Nucleus accumbens (tissue), 56 donors: ENCODE results near the gene HCRT.
"Not testable (repeated sequence)": the region's sequence is repeated elsewhere in the genome, so short reads cannot be mapped to it uniquely, and the experiment has no call there.

ENCODE experiments used
- DNase-seq, 56 donors: peaks; one replicate each; lab custom pipeline; 2025; lab: John Stamatoyannopoulos, UW

HCRT gene, protein sequence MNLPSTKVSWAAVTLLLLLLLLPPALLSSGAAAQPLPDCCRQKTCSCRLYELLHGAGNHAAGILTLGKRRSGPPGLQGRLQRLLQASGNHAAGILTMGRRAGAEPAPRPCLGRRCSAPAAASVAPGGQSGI

DNA sequence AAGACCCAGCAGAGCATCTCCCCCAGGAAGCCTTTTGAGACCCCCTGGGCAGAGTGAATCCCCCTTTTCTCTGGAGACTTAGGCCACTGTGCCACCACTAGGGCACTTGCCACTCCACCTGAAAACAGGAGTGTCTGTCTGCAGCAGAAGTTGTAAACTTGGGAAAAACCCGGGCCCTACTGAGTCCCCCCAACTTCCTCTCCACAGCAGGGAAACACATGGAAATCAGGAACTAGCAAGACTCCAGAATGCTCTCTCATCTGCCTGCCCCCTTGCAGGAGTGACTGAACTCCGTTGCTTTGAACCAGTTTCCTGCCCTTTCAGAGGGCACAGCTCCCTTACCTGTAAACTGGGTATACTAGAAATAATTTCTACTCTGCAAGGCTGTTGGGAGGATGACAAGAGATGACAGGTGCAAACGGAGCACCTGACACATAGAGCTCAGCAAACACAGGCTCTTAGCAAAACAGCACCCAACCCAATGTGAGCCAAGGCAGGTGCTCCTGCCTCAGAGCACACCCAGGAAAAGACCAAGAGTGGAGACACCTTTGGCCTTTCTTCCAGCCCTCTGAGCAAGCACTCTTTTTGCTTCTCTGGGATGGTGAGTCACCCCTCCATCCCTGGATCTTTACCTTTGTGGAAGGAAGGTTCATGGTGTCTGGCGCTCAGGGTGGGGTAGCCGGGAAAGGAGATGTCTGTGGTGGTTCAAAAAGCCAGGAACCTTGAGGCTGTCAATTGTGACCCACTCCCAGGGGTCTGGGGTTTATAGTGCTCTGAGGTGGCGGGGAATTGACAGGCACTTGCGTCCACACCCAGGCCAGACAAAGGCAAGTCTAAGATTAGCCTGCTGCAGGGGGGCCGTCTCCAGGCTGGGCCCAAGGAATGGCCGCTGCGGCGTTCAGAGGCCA is at the start of gene HCRT:
Gene HCRT, minus strand, starts transcription at position 740 of the 908 bp plus-strand sequence. Its CDS starts 87 bp downstream, at position 653.
- peak in 12 of 56 donors; percentile 9 to 49 (median 26) for DNase-seq

DNA sequence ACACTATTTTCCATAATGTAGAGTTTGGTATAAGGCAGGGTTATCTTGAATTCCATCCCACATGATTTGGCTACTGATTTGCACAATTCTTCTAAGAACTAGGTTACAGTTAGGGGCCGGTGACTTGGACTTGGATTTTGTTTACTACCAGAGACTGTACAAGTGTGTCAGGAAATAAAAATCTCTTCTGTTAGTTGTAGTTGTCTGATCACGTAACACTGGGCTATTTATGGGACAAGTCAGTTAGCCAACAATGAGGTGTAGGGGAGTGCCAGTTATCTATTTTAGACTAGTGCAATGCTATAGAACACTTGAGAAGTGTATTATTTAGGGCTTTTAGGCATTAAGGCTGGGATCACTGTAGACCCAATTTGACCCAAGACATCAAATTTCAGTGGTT is 48.7 kb upstream of the HCRT start:
- DNase-seq = no peak

DNA sequence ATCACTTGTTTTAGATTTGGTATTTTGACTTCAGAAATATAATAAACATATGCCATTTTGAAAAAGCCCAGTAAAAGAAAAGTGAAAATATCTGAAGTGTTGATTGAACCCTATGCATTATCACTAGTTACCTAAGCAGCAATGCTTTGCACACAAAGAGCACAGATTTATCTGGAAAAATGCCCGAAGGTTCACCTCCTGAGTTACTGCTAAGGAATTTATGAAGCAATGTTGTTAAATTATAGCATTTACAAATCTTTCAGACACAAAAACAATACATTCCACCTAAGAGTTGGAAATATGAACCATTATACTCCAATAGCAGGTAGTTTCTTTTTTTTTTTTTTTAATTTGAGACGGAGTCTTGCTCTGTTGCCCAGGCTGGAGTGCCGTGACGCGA is 47.9 kb upstream of the HCRT start:
- no peak for DNase-seq

DNA sequence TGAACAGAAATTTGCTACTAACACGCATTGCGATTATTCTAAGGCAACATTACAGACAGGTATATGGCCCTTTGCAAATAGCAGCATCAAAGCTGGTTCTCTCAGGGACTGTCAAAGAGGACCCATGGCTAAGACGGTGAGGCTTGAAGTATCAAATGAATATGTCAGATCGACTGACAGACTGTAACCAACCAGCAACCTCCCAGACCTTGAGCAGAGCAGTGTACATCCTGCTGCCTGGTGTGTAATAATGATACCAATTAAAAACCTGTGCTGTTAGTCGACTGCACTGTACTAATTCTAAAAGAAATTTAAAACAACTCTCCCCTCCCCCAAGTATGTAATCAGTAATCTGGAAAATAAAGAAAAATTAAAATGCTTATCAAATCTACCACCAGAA is 45.0 kb upstream of the HCRT start:
- DNase-seq = no peak

DNA sequence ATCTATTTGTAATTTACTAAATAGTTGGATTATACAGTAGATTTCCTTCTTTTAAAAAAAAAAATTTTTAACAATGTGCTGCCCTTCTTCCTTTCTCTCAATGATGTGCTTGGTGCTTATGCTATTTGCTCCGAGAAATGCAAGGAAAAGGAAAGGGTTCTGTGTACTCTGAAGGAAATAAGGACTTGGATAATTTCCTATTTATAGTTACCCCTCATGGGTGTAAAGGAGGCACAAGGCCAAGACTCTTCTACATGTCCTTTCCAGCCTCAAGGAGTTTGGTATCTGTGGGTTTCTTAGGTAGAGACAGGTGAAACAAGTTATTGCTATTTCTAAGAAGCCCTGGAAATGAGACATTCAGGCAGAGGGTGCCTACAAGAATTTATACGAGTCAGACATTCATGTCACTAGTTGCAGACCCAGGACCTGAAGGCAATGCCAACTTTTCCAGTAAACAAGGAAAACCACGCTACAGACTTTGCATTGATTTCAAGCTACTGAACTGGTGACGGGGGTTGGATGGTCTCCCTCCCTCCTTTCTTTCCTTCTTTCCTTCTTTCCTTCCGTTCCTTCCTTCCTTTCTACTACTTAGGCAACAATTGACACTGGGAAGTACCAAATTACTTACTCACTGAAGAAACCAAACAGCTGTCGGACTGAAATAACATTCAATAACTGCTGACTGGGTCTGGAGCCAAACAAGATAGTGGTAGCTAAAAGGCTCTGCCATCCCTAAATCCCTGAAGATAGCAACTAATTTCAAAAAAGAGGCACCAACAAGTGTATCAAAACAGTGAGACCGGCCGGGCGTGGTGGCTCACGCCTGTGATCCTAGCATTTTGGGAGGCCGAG is 42.8 kb upstream of the HCRT start:
- no peak for DNase-seq

DNA sequence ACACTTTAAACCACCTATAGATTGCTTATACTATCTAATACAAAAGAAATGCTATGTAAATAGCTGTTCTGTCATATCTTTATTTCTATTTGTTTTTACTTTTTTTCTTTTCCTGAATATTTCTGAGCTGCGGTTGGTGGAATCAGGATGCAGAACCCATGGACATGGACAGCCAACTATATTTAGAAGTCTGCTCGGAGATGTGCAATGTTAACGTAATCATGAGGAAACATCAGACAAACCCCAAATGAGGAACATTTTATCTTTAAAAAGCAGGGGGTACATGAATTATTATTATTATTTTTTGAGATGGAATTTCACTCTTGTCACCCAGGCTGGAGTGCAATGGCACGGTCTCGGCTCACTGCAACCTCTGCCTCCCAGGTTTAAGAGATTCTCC is 40.4 kb upstream of the HCRT start:
- no peak for DNase-seq

DNA sequence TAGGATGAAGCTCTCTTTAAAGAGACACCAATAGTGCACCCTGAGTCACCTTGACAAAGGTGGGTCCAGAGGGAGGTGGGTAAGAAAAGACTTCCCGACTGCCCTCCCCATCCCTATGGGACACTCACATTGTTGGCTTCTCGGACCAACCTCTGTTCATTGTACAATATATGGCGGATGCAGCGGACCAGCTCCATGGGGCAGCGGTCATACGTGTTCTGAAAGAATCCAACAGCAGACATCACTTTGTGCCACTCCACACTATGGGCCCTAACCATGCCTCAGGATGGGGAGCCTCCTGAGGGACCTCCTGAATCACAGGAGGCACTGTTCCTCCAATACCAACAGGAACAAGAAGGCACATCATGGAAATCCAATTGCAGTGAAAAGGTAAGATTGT is 39.4 kb upstream of the HCRT start:
- DNase-seq = no peak

DNA sequence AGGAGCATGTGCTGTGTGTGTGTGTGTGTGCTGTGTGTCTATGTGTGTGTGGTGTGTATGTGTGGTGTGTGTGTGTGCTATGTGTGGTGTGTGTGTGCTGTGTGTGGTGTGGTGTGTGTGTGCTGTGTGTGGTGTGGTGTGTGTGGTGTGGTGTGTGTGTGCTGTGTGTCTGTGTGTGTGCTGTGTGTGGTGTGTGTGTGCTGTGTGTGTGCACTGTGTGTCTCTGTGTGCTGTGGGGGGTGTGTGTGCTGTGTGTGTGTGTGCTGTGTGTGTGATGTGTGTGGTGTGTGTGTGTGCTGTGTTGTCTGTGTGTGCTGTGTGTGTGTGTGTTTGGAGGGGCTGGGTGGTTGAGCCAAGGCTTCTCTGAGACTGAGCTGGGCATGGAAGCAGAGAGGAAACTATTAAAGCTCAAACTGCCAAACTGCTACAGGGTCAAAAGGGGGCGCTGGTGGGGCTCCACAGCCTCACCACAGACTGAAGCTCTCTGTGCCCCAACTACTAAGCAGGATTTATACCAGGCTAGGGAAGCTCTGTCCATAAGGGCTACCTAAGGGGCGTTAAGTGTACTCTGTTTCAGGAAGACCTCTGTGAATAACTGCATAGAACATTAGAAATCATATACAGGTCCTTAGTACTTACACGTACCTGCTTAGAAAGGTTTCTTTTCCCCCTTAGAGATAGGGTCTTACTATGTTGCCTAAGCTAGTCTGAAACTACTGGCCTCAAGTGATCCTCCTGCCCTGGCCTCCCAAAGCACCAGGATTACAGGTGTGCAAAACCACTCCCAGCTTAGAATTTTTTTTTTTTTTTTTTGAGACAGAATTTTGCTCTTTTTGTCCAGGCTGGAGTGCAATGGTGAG is 36.9 kb upstream of the HCRT start:
- DNase-seq = peak in 13 of 56 donors; percentile 2 to 40 (median 7)

DNA sequence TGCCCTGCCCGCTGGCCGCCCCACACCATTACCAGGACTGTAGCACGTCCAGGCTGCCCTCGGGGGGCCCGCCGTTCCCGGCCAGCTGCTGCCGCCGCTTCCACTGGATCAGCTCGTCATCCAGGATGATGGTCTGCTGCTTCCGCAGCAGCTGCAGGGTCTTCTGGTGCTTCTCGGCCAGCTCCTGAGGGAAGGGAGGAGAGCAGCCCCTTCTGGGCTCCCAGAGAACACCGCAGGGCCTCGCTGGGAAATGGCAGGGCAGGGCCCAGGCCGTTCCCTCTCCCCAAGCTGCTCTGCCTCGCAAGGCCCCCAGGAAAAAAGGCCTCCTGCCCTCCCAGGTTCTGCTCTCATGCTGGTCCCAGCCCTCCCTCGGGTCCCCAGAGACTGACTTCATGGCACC is 34.0 kb upstream of the HCRT start:
- not testable (repeated sequence) for DNase-seq

DNA sequence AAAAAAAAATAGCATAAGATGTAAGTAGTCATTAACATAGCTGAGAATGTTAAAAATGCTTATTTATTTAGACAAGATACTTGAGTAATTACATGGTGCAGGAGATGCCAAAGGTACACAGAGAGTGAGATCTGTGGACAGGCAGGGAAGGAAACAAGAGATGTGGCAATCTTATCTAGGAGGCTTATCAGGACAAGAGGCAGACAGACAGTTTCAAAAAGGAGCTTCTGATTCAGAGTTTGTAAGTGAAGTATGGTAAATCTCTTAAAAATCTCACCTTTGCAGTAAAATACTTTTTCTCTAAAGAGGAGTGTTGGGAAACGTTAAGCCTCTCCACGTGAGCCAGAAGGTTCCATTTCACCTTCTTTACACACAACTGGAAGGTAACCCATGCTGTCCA is 28.9 kb upstream of the HCRT start:
- DNase-seq = no peak

DNA sequence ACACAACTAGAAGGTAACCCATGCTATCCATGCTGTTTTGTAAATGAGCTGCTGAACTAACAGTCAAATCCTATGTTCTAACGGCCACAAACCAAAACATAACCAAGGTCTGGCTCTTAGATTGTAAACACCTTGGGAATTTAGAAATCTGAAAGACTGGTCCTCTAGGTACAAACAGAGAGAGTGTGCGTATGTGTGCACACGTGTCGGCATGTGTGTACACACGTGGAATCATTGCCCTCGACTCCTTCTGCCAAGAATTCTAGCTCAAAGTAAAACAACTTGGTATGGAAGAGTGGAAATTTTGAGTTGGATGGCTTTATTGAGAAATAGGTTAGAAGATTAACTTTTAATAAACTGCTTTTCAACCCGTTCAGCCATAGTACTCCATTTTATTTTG is 27.1 kb upstream of the HCRT start:
- DNase-seq = no peak

DNA sequence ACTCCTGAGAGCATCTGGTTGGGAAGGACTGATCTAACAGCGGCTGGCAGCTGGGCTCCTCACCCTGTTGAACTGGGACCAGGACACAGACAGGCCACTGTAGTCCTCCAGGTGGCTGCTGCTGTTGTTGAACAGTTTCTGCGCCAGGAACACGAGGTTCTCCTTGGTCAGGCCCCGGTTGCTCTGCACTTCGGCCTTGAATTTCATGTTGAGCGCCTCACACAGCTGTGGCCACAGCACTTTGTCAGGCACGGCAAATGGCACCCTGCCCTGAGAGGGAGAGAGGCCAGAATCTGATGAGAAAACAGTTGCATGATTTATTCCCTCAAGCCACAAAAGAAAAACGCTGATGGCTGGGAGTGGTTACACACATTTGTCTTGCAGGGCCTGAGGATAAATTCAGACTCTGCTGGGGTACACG is 26.7 kb upstream of the HCRT start:
- peak in 53 of 56 donors; percentile 12 to 86 (median 63) for DNase-seq

DNA sequence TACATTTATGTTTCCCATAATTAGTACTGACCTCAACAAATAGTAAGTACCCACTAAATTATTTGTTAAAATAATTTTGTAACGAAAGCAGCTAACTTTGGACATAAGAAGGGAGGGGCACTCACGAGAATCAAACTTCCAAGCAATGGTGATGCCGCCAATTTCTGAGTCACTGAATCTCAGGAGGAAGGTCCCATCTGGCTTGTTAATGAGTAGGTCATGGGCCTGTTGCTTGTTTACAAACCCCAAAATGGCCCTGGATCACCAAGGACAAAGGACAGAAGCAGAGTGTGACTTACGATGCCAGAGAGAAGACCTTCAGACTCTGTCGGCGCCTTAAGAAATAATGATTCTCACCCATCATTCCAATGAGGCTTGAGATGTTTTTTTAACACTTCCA is 24.8 kb upstream of the HCRT start:
- no peak for DNase-seq

DNA sequence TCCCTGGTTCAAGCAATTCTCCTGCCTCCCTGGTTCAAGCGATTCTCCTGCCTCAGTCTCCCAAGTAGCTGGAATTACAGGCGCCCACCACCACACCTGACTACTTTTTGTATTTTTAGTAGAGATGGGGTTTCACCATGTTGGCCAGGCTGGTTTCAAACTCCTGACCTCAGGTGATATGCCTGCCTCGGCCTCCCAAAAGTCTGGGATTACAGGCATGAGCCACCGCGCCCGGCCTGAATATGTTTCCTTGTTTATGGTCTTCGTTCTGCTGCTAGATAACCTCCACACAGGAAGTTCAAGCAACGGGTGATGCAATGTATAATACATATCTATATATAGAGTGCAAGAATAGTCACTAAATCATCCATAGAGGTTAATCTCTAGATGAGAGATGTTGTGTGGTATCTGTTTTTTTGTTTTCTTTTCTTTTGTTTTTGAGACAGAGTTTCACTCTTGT is 20.9 kb upstream of the HCRT start:
- not testable (repeated sequence) for DNase-seq

DNA sequence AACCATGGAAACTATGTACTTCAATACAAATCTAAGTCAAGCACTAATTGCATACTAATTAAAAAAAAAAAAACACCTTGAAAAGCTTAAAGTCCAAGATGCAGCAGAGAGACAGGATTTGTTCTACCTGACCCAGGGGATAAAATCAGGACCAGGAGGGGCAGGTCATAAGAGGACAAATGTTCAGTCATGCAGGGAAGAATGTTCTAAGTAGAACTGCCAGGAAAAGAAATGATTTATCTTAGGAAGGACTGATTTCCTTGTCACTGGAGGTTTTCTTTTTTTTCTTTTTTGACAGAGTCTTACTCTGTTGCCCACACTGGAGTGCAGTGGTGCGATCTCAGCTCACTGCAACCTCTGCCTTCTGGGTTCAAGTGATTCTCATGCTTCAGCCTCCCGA is 18.1 kb upstream of the HCRT start:
- no peak for DNase-seq

DNA sequence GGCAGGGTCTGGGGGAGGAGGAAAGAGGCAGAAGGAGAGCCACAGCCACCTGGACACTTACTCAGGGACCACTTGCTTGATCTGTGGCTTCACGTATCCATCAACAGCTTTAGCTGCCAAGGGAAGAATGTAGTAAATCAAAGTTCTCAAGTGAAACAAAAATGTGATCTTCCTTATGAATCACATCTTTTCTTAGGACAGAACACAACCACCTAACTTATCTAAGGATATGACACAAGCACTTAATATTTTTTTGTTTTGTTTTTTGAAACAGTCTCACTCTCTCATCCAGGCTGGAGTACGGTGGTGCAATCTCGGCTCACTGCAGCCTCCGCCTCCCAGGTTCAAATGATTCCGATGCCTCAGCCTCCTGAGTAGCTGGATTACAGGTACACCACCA is 17.4 kb upstream of the HCRT start:
- DNase-seq = no peak

DNA sequence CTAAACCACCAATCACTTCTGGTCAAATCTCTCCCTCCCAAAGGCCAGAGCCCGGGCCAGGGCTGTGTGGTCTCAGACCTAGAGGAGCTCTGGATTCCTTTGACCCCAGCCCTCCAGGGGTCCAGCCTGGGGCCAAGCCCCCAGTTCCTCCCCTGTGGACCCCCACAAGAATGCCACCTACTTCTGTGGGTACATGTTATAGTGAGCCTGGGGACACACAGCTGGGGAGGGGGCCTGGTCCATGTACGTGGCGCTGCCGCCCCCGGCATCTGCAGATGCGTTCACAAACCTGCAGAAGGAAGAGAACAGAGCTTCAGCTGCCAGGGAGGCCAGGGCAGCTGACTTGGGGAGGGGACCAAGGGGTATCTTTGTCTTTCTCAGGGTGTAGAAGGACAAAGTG is 16.9 kb upstream of the HCRT start:
- no peak for DNase-seq

DNA sequence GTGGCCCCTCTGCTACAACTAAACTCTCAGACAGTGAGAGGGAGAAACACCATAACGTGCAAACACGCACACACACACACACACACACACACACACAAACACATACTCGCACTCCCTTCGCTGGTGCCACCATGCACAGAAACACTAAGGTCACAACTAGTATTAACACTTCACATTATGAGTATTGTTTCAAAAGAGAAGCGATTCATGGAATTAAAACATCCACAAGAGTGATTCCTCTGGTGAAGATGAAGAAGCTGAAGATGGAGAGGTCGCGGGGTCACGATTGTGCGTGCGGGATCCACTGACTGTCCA is 16.2 kb upstream of the HCRT start:
- no peak for DNase-seq

DNA sequence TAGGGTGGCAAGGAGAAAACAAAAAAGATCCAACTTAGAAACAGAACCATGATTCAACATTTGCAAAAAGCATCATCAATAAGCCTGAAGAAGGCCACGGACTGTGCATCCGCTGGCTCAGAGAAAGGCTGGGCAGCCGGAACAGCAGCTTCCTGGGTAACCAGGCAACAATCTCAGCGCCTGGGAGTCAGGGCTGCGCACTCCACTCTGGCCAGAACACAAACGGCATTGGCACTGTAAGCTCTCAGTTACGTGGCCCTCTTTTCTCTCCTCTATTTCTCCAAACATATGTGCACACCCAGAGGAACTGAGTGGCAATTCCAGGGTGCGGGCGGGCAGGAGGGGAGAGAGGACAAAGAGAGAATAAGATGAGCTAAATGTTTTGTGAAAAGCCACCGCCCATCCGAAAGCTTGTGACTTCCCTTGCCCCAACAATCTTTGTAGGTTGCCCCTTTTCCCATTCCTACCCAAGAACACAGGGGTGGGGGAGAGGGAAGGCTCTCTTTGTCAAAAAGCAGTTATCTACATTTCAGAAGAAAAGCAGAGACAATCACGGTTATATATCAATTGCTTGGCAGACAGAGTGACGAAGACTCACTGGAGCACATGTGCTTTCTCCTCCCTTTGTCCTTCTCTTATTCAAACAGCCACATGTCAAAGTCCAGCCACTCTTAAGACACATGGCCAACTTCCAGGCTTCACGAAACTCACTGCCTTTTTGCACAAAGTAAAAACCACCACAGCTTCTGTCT is 15.6 kb upstream of the HCRT start:
- peak in 23 of 56 donors; percentile 2 to 52 (median 20) for DNase-seq
